HL-60 (cell line): Measurements from ENCODE around the gene LRRC25.

ENCODE experiments used
- TF ChIP-seq, protein P1 (sequence below): IDR thresholded peaks from one replicate; pipeline ENCODE4 v1.5.1; 2011; ENCODE audit warnings: low read length, control low read depth, inconsistent platforms; ENCODE audit not compliant: insufficient read depth
- TF ChIP-seq, protein P2 (sequence below): IDR thresholded peaks from 2 replicates; pipeline ENCODE4 v1.6.1; 2012; ENCODE audit warnings: low read depth; ENCODE audit not compliant: insufficient replicate concordance

DNA sequence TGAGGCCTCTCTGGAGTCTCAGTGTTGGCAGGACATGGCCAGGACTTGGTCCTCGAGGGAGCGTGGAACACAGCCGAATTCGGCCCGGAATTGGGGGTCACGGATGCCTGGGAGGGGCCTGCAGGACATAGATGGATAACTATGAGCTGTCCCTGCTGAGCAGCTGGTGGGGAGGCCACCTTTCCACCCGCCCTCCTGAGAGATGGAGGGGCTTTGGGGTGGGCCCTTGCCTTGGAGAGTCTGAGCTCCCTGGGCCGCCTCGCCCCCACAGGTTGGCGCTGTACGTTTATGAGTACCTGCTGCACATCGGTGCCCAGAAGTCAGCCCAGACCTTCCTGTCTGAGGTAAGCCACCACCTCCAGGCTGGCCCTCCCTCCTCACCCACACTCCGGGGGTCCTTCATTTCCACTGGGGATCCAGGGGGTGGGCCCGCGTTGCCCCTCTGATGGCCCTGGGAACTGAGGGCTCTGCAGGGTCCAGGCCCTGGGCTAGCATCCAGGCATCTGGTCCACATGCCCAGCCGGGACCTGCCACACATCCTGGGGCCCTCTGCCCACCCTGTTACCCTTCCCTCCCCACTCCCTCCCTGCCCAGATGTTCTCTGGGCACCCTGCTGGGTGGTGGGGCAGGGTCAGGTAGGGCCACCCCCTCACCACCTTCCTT, 29.8 kb upstream of the LRRC25 start:
- TF ChIP-seq, protein P1, sequence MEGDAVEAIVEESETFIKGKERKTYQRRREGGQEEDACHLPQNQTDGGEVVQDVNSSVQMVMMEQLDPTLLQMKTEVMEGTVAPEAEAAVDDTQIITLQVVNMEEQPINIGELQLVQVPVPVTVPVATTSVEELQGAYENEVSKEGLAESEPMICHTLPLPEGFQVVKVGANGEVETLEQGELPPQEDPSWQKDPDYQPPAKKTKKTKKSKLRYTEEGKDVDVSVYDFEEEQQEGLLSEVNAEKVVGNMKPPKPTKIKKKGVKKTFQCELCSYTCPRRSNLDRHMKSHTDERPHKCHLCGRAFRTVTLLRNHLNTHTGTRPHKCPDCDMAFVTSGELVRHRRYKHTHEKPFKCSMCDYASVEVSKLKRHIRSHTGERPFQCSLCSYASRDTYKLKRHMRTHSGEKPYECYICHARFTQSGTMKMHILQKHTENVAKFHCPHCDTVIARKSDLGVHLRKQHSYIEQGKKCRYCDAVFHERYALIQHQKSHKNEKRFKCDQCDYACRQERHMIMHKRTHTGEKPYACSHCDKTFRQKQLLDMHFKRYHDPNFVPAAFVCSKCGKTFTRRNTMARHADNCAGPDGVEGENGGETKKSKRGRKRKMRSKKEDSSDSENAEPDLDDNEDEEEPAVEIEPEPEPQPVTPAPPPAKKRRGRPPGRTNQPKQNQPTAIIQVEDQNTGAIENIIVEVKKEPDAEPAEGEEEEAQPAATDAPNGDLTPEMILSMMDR, result no peak
- TF ChIP-seq, protein P2, sequence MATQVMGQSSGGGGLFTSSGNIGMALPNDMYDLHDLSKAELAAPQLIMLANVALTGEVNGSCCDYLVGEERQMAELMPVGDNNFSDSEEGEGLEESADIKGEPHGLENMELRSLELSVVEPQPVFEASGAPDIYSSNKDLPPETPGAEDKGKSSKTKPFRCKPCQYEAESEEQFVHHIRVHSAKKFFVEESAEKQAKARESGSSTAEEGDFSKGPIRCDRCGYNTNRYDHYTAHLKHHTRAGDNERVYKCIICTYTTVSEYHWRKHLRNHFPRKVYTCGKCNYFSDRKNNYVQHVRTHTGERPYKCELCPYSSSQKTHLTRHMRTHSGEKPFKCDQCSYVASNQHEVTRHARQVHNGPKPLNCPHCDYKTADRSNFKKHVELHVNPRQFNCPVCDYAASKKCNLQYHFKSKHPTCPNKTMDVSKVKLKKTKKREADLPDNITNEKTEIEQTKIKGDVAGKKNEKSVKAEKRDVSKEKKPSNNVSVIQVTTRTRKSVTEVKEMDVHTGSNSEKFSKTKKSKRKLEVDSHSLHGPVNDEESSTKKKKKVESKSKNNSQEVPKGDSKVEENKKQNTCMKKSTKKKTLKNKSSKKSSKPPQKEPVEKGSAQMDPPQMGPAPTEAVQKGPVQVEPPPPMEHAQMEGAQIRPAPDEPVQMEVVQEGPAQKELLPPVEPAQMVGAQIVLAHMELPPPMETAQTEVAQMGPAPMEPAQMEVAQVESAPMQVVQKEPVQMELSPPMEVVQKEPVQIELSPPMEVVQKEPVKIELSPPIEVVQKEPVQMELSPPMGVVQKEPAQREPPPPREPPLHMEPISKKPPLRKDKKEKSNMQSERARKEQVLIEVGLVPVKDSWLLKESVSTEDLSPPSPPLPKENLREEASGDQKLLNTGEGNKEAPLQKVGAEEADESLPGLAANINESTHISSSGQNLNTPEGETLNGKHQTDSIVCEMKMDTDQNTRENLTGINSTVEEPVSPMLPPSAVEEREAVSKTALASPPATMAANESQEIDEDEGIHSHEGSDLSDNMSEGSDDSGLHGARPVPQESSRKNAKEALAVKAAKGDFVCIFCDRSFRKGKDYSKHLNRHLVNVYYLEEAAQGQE, result no peak
